Upper lobe of right lung (tissue), 1 donor: ENCODE measurements around the gene UBE2K. TPM values are rescaled to one million over a fixed set of nuclear protein-coding genes. Genes with fewer than 3 reads are reported as not detected.
A peak's percentile ranks its signal among the peaks of the same experiment; 100 is the strongest.

Experiments
- ATAC-seq: fragments of 200-7000 bp; cut with Tn5 transposase; one replicate; pipeline ENCODE4 v1.9.1; 2020; ENCODE audit warnings: mild to moderate bottlenecking, moderate library complexity
- DNase-seq: peaks from one replicate; pipeline ENCODE4 v3.0.0-alpha.2; 2020
- H3K27ac ChIP-seq: fragments of 200-600 bp; one replicate; pipeline ENCODE4 v1.8.0; 2022
- H3K27me3 ChIP-seq: fragments of 200-600 bp; one replicate; pipeline ENCODE4 v1.8.0; 2022; ENCODE audit warnings: mild to moderate bottlenecking
- H3K36me3 ChIP-seq: fragments of 200-600 bp; one replicate; pipeline ENCODE4 v1.8.0; 2022
- H3K4me1 ChIP-seq: fragments of 200-600 bp; one replicate; pipeline ENCODE4 v1.8.0; 2022
- H3K4me3 ChIP-seq: fragments of 200-600 bp; one replicate; pipeline ENCODE4 v1.8.0; 2022; ENCODE audit warnings: mild to moderate bottlenecking
- H3K9me3 ChIP-seq: fragments of 200-600 bp; one replicate; pipeline ENCODE4 v1.8.0; 2022
- CTCF ChIP-seq: fragments of 200-600 bp; IDR thresholded peaks from one replicate; pipeline ENCODE4 v1.8.0; 2022; ENCODE audit warnings: antibody characterized with exemption
- intact Hi-C: fragments of 100-400 bp; cut with DNase I; formaldehyde crosslinking; loops from one replicate; pipeline ENCODE4 v1.11.0; 2022
- total RNA-seq: library from RNA; stranded (reverse); fragmentation: NEBNext Ultra II Directional; extraction: Animal tissue kit (Norgen Biotek cat#: 25700); gene quantifications from one replicate; pipeline ENCODE4 v1.2.1, GENCODE V29; 2021
- donor health status: DM: no; HTN: yes; CAD: no; lungs with severe emphysema.

Gene UBE2K
- total RNA-seq, 1 donor from 2014 or later: 51.4 TPM

GRCh38 chr4:39820186-39820585, 122.2 kb downstream of the UBE2K start:
- peaks cover 4% of the 10 kb centered on the region for H3K36me3 ChIP-seq
- no peak for TF ChIP-seq CTCF
- no peak overlapping the region for H3K27ac ChIP-seq
- DNase-seq (no peak), ATAC-seq (no peak)
- no peak overlapping the region for H3K4me3 ChIP-seq
- H3K4me1 ChIP-seq: no peaks in the 10 kb centered on the region
- H3K27me3 ChIP-seq: no peaks in the 10 kb centered on the region
- intact Hi-C loops: no loop called here
- H3K9me3 ChIP-seq: no peaks in the 10 kb centered on the region

- Histone ChIP-seq H3K4me1 (no peaks in the 10 kb centered on the region), H3K36me3 (peaks cover 5% of the 10 kb centered on the region), H3K4me3 (no peak overlapping the region), H3K27ac (no peak overlapping the region), H3K9me3 (no peaks in the 10 kb centered on the region), H3K27me3 (no peaks in the 10 kb centered on the region)
- ATAC-seq (no peak), DNase-seq (no peak)
- intact Hi-C loops: no loop called here
- TF ChIP-seq CTCF: no peak
Measured at GRCh38 chr4:39821951-39822350, 124.0 kb downstream of the UBE2K start.

- intact Hi-C loops: no loop called here
- DNase-seq: no peak
Measured at GRCh38 chr4:39822662-39823061, 124.7 kb downstream of the UBE2K start.

GRCh38 chr4:39823191-39823590, 125.3 kb downstream of the UBE2K start:
- Histone ChIP-seq H3K4me1 (no peaks in the 10 kb centered on the region), H3K9me3 (no peaks in the 10 kb centered on the region), H3K27me3 (no peaks in the 10 kb centered on the region), H3K27ac (no peak overlapping the region), H3K4me3 (no peak overlapping the region), H3K36me3 (peaks cover 12% of the 10 kb centered on the region)
- DNase-seq (no peak), ATAC-seq (no peak)
- intact Hi-C loops: no loop called here
- no peak for TF ChIP-seq CTCF

More at GRCh38 chr4:39822662-39823061, 124.7 kb downstream of the UBE2K start:
- H3K27ac ChIP-seq: no peak overlapping the region
- H3K36me3 ChIP-seq: peaks cover 7% of the 10 kb centered on the region
- ATAC-seq: no peak
- H3K9me3 ChIP-seq: no peaks in the 10 kb centered on the region
- H3K4me1 ChIP-seq: no peaks in the 10 kb centered on the region
- no peak overlapping the region for H3K4me3 ChIP-seq
- H3K27me3 ChIP-seq: no peaks in the 10 kb centered on the region
- no peak for TF ChIP-seq CTCF

GRCh38 chr4:39825090-39825489, 127.2 kb downstream of the UBE2K start:
- peak overlapping the region; percentile 63 for H3K27ac ChIP-seq
- ATAC-seq: peak; percentile 77
- no peak for TF ChIP-seq CTCF
- no peak for DNase-seq
- H3K9me3 ChIP-seq: no peaks in the 10 kb centered on the region
- intact Hi-C loops: no loop called here
- H3K36me3 ChIP-seq: peaks cover 28% of the 10 kb centered on the region
- no peaks in the 10 kb centered on the region for H3K27me3 ChIP-seq
- no peak overlapping the region for H3K4me3 ChIP-seq
- H3K4me1 ChIP-seq: no peaks in the 10 kb centered on the region

GRCh38 chr4:39825741-39826231, 127.8 kb downstream of the UBE2K start:
- Histone ChIP-seq H3K4me3 (no peak overlapping the region), H3K27me3 (no peaks in the 10 kb centered on the region), H3K36me3 (peaks cover 35% of the 10 kb centered on the region), H3K4me1 (no peaks in the 10 kb centered on the region), H3K27ac (peak overlapping the region; percentile 63), H3K9me3 (no peaks in the 10 kb centered on the region)
- intact Hi-C loops: no loop called here
- DNase-seq (no peak), ATAC-seq (no peak)
- TF ChIP-seq CTCF: no peak
